Stimulated activated CD4-positive, alpha-beta T cell treated with anti-CD3 and anti-CD28 coated beads, TNF-alpha, amount 100 ng/mL, for 24 hours (primary cell): ENCODE results near the gene TMEM232.
"Not testable (repeated sequence)": the region's sequence is repeated elsewhere in the genome, so short reads cannot be mapped to it uniquely, and the experiment has no call there.

Experiments used
- DNase-seq, 3 experiments: peaks; one replicate each; pipeline ENCODE4 v3.0.0-alpha.2; 2020; ENCODE audit warnings: low read depth in 3 of 3

Gene TMEM232

GRCh38 chr5:110625376-110625999 is 101.0 kb downstream of the TMEM232 start:
- no peak for DNase-seq

- DNase-seq = no peak
Measured at GRCh38 chr5:110623874-110624273, 102.6 kb downstream of the TMEM232 start.

DNA sequence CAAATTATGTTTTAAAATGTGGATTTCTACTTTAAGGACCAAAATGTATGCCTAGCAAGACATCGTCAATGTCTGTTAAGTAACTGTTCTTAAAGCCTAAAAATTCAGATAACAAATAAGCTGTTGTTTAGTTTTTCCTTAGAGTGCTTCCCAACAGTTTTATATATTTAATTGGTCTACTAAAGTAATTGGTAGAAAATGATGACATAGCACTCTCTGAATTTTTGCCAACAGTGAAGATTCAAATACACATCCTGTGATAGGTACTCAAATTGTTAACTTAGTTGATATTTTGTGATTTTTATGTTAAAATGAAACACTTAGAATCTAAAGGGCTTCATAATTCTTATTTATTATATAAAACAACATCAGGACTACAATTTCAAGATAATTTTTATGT is 107.5 kb downstream of the TMEM232 start:
- no peak for DNase-seq

DNA sequence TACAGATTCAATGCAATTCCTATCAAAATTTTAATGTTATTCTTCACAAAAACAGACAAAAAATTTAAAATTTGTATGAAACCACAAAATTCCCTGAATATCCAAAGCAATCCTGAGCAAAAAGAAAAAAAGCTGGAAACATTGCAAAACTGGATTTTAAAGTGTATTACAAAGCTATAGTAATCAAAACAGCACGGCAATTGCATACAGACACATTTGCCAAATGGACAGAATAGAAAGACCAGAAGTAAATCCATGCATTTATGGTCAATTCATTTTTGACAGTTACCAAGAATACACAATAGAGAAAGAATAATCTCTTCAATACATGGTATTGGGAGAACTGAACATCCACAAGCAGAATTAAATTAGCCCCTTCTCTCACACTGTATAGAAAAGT is 110.5 kb downstream of the TMEM232 start:
- DNase-seq = no peak

DNA sequence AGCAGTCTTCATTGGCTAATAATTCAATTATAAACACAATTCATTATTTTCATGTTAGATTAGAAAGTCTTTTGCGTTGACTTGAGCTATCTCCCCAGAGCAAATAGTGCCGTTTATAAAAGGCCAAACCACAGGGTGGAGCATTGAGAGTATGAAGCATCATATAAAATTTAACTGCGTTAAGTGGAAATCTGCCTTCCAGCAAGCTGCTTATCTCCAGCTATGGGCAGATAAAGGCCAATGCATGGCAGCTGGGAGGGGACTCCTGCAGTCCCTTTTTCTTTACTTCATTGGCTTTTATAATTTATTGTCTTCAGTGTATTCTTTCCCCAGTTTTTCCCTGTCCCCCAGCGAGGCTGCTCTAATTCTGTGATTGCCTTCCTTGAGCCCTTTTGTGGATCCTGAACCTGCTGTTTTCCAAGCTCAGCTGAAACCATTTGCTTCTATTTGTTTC is 113.7 kb downstream of the TMEM232 start:
- DNase-seq = no peak

DNA sequence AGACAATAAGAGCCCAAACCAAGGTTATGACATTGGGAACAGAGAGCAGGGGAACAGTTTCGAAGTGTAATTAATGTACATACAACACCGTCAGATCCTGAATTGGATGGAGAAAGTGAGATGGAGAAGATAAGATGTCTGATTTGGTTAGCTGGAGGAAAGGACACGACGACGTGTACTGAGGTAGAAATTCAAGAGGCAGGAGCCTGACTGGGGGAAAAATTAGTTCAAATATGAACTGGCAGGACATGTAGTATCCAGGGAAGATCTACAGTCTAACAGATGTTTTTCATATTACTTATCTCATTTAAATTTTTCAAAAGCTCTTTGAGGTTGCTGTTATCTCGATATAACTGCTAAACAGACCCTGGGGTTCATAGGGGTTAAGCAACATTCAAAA is 114.7 kb downstream of the TMEM232 start:
- DNase-seq = no peak

- no peak for DNase-seq
Measured at GRCh38 chr5:110594866-110595265, 131.6 kb downstream of the TMEM232 start.

GRCh38 chr5:110590187-110590586 is 136.3 kb downstream of the TMEM232 start:
- DNase-seq = no peak

- DNase-seq = no peak
Measured at GRCh38 chr5:110588286-110588980, 138.0 kb downstream of the TMEM232 start.

- no peak for DNase-seq
Measured at GRCh38 chr5:110580625-110581024, 145.8 kb downstream of the TMEM232 start.

- no peak for DNase-seq
Measured at GRCh38 chr5:110572729-110573128, 153.7 kb downstream of the TMEM232 start.

GRCh38 chr5:110562191-110562590 is 164.3 kb downstream of the TMEM232 start:
- DNase-seq = no peak

DNA sequence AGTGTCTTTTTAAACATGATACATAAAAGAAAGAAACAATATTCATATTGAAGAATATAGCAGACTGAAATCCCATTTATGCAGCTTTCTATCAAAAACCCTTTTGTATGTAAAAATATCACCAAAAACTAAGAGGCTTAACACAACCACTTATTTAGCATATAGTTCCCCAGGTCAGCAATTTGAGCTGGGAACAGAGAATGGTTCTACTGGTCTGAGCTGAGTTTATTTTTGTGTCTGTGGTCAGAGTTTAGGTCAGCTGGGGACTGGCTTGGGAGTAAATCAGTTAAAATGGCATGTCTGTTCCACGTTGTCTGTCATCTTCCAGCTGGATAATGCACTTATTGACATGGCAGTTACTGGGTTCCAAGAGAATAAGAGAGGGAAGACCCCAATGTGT is 165.0 kb downstream of the TMEM232 start:
- no peak for DNase-seq

- no peak for DNase-seq
Measured at GRCh38 chr5:110549301-110549700, 177.2 kb downstream of the TMEM232 start.

GRCh38 chr5:110548171-110548570 is 178.3 kb downstream of the TMEM232 start:
- no peak for DNase-seq

- DNase-seq = no peak
Measured at GRCh38 chr5:110547495-110547894, 179.0 kb downstream of the TMEM232 start.

- no peak for DNase-seq
Measured at GRCh38 chr5:110545716-110546115, 180.8 kb downstream of the TMEM232 start.

GRCh38 chr5:110544603-110545002 is 181.9 kb downstream of the TMEM232 start:
- DNase-seq = no peak

DNA sequence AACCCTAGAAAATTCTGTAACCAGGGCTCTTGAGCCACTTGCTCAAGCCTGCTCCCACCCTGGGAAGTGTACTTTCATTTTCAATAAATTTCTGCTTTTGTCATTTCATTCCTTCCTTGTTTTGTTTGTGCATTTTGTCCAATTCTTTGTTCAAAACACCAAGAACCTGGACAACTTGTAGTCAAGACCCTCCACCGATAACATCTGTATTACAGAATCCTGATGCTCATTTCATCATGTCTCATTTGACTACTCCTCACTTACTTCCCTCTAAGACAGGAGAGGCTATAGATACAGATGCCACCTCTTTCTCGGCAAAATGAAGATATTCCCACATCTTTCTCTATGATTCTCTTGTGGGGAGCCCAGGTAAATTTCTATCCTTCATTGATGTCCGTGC is 183.5 kb downstream of the TMEM232 start:
- no peak for DNase-seq

- no peak for DNase-seq
Measured at GRCh38 chr5:110536120-110537115, 190.1 kb downstream of the TMEM232 start.

GRCh38 chr5:110535146-110535545 is 191.3 kb downstream of the TMEM232 start:
- not testable (repeated sequence) for DNase-seq

DNA sequence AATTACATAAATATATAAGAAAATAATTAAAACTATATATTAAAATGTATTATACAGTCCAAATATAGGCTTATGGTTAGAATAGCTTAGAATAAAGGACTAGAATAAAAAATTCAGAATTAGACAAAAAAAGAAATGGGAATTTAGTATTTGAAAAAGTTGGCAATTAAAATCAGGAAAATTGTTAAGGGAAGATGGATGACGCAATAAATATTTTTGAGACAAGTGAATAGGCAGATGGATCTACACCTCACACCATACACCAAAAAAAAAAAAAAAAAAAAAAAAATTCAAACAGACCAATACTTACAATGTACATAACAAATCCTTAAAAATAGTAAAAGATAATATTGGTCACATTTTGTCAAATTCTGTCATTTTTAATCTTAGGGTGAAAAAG is 200.7 kb downstream of the TMEM232 start:
- DNase-seq = no peak
